ENCODE results near the gene RAD51C. TPM values are rescaled to one million over a fixed set of nuclear protein-coding genes. Genes with fewer than 3 reads are reported as not detected.
"Not testable (repeated sequence)": the region's sequence is repeated elsewhere in the genome, so short reads cannot be mapped to it uniquely, and the experiment has no call there.

The RAD51C gene
- total RNA-seq (2014; rRNA removed; shearing (Covaris generic)), result 69.6 and 80.3 TPM in 2 replicates
- polyA plus RNA-seq (2015; cell fraction: cytosol; rRNA removed), result 69.4 and 69.8 TPM in 2 replicates
- polyA plus RNA-seq (2015; cell fraction: nucleus; rRNA removed), result 36.8 and 45.0 TPM in 2 replicates

GRCh38 chr17:58692239-58693055, at the start of gene RAD51C:
Gene RAD51C (plus strand): TSS chr17:58692602. CDS start chr17:58692644, 42 bp downstream.
- DNase-seq (ENCODE audit: low read depth, low spot score), result peak; percentile 94
- in situ Hi-C loops (cut with HindIII; ENCODE audit: low pct_unique_long_range_greater_than_20kb, low sequenced_read_pairs), result no loop called here

- DNase-seq (ENCODE audit: low read depth, low spot score), result no peak
- in situ Hi-C loops (cut with HindIII; ENCODE audit: low pct_unique_long_range_greater_than_20kb, low sequenced_read_pairs), result no loop called here
These were observed 49.3 kb upstream of the RAD51C start for GRCh38 chr17:58643147-58643546.

- in situ Hi-C loops (cut with HindIII; ENCODE audit: low pct_unique_long_range_greater_than_20kb, low sequenced_read_pairs), result no loop called here
These were observed 44.2 kb upstream of the RAD51C start for GRCh38 chr17:58648236-58648635.

GRCh38 chr17:58657962-58658803, 34.2 kb upstream of the RAD51C start:
- peak; percentile 55 for DNase-seq (ENCODE audit: low read depth, low spot score)
- in situ Hi-C loops (cut with HindIII; ENCODE audit: low pct_unique_long_range_greater_than_20kb, low sequenced_read_pairs), result not testable (repeated sequence)

More at GRCh38 chr17:58648236-58648635, 44.2 kb upstream of the RAD51C start:
- DNase-seq (ENCODE audit: low read depth, low spot score), result no peak

- in situ Hi-C loops (cut with HindIII; ENCODE audit: low pct_unique_long_range_greater_than_20kb, low sequenced_read_pairs), result no loop called here
- peak; percentile 100 for DNase-seq (ENCODE audit: low read depth, low spot score)
These were observed 33.3 kb upstream of the RAD51C start for GRCh38 chr17:58658804-58659713.

GRCh38 chr17:58659714-58660084, 32.7 kb upstream of the RAD51C start:
- in situ Hi-C loops (cut with HindIII; ENCODE audit: low pct_unique_long_range_greater_than_20kb, low sequenced_read_pairs), result not testable (repeated sequence)

GRCh38 chr17:58660621-58661020, 31.8 kb upstream of the RAD51C start:
- DNase-seq (ENCODE audit: low read depth, low spot score), result no peak
- in situ Hi-C loops (cut with HindIII; ENCODE audit: low pct_unique_long_range_greater_than_20kb, low sequenced_read_pairs), result no loop called here

More at GRCh38 chr17:58659714-58660084, 32.7 kb upstream of the RAD51C start:
- DNase-seq (ENCODE audit: low read depth, low spot score), result not testable (repeated sequence)

GRCh38 chr17:58661499-58661898, 30.9 kb upstream of the RAD51C start:
- in situ Hi-C loops (cut with HindIII; ENCODE audit: low pct_unique_long_range_greater_than_20kb, low sequenced_read_pairs), result no loop called here
- DNase-seq (ENCODE audit: low read depth, low spot score), result no peak

- DNase-seq (ENCODE audit: low read depth, low spot score), result no peak
- in situ Hi-C loops (cut with HindIII; ENCODE audit: low pct_unique_long_range_greater_than_20kb, low sequenced_read_pairs), result no loop called here
These were observed 28.1 kb upstream of the RAD51C start for GRCh38 chr17:58664302-58664701.

- DNase-seq (ENCODE audit: low read depth, low spot score), result no peak
These were observed 26.2 kb upstream of the RAD51C start for GRCh38 chr17:58665946-58666857.

GRCh38 chr17:58666858-58667267, 25.5 kb upstream of the RAD51C start:
- in situ Hi-C loops (cut with HindIII; ENCODE audit: low pct_unique_long_range_greater_than_20kb, low sequenced_read_pairs), result no loop called here
- DNase-seq (ENCODE audit: low read depth, low spot score), result peak; percentile 100

More at GRCh38 chr17:58665946-58666857, 26.2 kb upstream of the RAD51C start:
- in situ Hi-C loops (cut with HindIII; ENCODE audit: low pct_unique_long_range_greater_than_20kb, low sequenced_read_pairs), result no loop called here

GRCh38 chr17:58667934-58668597, 24.3 kb upstream of the RAD51C start:
- in situ Hi-C loops (cut with HindIII; ENCODE audit: low pct_unique_long_range_greater_than_20kb, low sequenced_read_pairs), result no loop called here
- DNase-seq (ENCODE audit: low read depth, low spot score), result no peak

GRCh38 chr17:58668598-58668935, 23.8 kb upstream of the RAD51C start:
- DNase-seq (ENCODE audit: low read depth, low spot score), result no peak
- in situ Hi-C loops (cut with HindIII; ENCODE audit: low pct_unique_long_range_greater_than_20kb, low sequenced_read_pairs), result no loop called here

GRCh38 chr17:58669853-58670252, 22.5 kb upstream of the RAD51C start:
- in situ Hi-C loops (cut with HindIII; ENCODE audit: low pct_unique_long_range_greater_than_20kb, low sequenced_read_pairs), result no loop called here
- DNase-seq (ENCODE audit: low read depth, low spot score), result no peak

GRCh38 chr17:58671969-58672368, 20.4 kb upstream of the RAD51C start:
- in situ Hi-C loops (cut with HindIII; ENCODE audit: low pct_unique_long_range_greater_than_20kb, low sequenced_read_pairs), result no loop called here

More at GRCh38 chr17:58671969-58672368, 20.4 kb upstream of the RAD51C start:
- no peak for DNase-seq (ENCODE audit: low read depth, low spot score)

Measured in SK-MEL-5 (cell line).